GM18517 (cell line): ENCODE results near the gene NCSTN.
"Not testable (repeated sequence)": the region's sequence is repeated elsewhere in the genome, so short reads cannot be mapped to it uniquely, and the experiment has no call there.

ENCODE experiments used
- ATAC-seq: cut with Tn5 transposase; IDR thresholded peaks from one replicate; pipeline ENCODE4 v1.9.1; 2021; ENCODE audit warnings: mild to moderate bottlenecking, moderate library complexity; ENCODE audit not compliant: unreplicated experiment

Gene NCSTN

DNA sequence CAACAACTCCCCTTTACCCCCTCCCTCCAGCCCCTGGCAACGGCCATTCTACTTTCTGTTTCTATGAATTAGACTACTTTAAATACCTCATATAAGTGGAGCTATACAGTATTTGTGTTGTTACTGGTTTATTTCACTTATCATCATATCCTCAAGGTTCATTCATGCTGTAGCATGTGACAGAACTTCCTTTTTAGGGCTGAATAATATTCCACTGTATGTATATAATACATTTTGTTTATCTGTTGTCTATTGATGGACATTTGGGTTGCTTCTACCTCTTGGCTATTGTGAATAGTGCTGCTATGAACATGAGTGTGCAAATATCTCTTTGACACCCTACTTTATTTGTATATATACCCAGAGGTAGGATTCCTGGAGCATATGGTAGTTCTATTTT is 25.9 kb downstream of the NCSTN start:
- ATAC-seq, result no peak

GRCh38 chr1:160370561-160371345 is 27.6 kb downstream of the NCSTN start:
- ATAC-seq, result no peak

GRCh38 chr1:160371346-160371631 is 28.1 kb downstream of the NCSTN start:
- no peak for ATAC-seq

DNA sequence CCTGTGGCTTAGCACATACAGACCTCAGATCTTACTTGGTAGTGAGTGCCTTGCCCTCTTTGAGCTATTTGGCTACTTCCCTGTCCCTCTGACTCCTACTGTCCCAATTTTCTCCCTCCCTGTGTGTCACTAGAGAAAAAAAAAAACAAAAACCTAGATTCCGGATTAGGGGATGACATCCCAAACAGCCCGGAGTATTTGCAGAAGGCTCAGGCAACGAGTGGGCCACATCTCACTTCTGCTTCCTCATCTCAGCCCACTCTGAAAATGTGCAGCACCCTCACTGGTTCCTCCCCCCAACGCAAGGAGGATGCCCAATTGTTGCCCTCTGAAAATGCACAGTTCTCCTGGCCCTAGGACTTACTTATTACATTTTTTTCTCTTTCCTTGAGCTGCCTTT is 28.6 kb downstream of the NCSTN start:
- ATAC-seq, result no peak

GRCh38 chr1:160373696-160374095 is 30.5 kb downstream of the NCSTN start:
- no peak for ATAC-seq

GRCh38 chr1:160374306-160375110 is 31.3 kb downstream of the NCSTN start:
- ATAC-seq, result no peak

DNA sequence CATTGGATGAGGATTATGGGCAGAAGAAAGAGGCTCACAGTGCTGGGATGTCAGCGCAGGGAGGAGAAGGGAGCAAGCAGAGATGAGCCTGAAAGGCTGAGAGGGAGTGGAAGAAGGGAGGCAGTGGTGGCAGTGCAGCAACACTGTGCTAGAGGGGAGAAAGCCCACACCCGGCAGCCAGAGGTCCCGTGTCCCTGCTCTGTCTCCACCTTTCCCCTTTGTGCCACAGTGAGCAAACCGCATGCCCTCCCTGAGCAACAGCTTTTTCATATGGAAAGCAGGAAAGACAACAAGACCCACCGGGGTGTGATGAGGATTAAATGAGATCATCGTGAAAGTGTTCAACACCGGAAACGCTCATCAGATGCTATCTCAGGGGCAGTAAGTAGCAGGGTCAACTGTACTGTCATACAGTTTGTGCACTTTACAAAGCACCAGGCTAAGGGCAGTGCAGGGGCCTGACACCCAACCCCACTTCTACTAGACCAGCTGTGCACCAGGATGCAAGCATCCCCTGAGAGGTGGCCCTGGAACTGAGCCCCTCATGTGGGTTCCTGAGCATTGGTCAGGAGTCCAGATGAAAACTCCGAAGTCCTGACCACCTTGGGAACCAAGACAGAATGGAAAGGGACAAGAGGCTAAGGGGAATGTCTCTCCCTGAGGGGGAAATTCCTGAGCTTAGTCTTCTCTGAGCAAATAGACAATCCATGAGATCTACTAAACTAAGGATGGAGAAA is 32.8 kb downstream of the NCSTN start:
- ATAC-seq, result no peak

DNA sequence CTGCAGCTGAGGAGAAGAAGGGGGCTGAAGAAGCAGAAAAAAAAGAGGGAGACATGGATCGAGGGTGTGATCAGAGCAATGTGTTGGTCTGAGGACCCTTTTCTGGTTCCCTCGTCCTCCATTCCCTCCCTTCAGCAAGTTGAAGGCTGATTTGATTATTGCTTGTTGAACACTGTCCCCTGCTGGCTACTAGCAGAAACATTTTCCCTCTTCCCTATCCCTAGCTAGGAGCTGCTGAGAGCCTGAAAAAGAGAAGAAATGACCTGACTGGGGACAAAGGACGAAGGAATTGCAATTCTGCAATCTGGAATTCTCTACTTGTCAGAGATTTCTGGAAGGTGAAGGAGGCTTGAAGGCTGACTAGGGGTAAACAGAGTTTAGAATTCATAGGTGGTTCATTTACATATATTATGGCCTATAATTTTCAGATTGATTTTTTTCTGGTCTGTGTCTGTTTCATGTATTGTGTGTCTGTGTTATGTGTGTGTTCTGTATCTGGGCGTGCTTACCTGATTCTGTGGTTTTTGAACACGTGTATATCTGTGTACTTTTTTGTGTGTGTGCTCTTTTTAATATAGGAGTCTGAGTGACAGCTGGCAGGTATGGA is 33.4 kb downstream of the NCSTN start:
- ATAC-seq, result peak; percentile 53

- no peak for ATAC-seq
These were observed 34.5 kb downstream of the NCSTN start for GRCh38 chr1:160377585-160378206.

- not testable (repeated sequence) for ATAC-seq
These were observed 41.6 kb downstream of the NCSTN start for GRCh38 chr1:160384812-160385211.

GRCh38 chr1:160388406-160388805 is 45.2 kb downstream of the NCSTN start:
- not testable (repeated sequence) for ATAC-seq

- ATAC-seq, result no peak
These were observed 51.5 kb downstream of the NCSTN start for GRCh38 chr1:160394673-160395072.

- ATAC-seq, result no peak
These were observed 54.5 kb downstream of the NCSTN start for GRCh38 chr1:160397651-160398050.

DNA sequence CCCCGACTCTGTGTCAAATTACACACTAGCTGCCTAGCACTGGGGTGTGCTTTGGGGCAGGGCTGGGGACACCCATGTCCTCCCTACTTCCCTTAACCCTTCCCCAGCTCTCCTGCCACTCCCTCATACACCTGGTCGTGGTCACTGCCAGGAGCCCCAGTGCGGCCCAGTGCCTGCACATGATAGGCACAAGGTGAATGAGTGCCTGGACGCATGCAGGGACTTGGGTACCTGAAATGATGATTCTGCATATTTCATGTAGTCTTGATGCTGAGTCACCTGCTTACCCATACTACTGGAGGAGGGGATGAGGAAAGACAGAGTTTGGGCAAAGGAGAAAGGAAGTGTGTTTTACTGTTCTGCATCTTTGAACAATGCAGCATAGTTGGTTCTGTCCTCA is 55.6 kb downstream of the NCSTN start:
- ATAC-seq, result no peak

GRCh38 chr1:160399544-160400222 is 56.5 kb downstream of the NCSTN start:
- no peak for ATAC-seq

- no peak for ATAC-seq
These were observed 57.1 kb downstream of the NCSTN start, which contains the start of gene VANGL2 for GRCh38 chr1:160400223-160400645. TSS of gene VANGL2 (plus strand) at chr1:160400564. CDS start at chr1:160415838, 15,274 bp downstream.

- ATAC-seq, result no peak
These were observed 57.7 kb downstream of the NCSTN start for GRCh38 chr1:160400646-160401486.

GRCh38 chr1:160401487-160401805 is 58.3 kb downstream of the NCSTN start:
- ATAC-seq, result no peak

GRCh38 chr1:160402001-160402795 is 59.0 kb downstream of the NCSTN start:
- no peak for ATAC-seq
